CD4-positive, alpha-beta memory T cell (primary cell): ENCODE results near the gene RPRD2. TPM values are rescaled to one million over a fixed set of nuclear protein-coding genes. Genes with fewer than 3 reads are reported as not detected.
"Not testable (repeated sequence)": the region's sequence is repeated elsewhere in the genome, so short reads cannot be mapped to it uniquely, and the experiment has no call there.

Experiments used
- CTCF ChIA-PET: fragments of 350-600 bp; sonication (Branson Sonifier 250); formaldehyde crosslinking; loops from one replicate; lab custom pipeline; 2021; ENCODE audit warnings: inconsistent platforms; ENCODE audit not compliant: partially characterized antibody; lab: Charles Lee
- POLR2A ChIA-PET: fragments of 350-600 bp; sonication (Branson Sonifier 250); formaldehyde crosslinking; loops from one replicate; lab custom pipeline; 2021; ENCODE audit not compliant: partially characterized antibody; lab: Charles Lee
- DNase-seq, 5 donors: peaks; one replicate each; pipeline versions ENCODE4 v3.0.0 to v3.0.0-alpha.2; 2020 to 2022; ENCODE audit warnings: mixed read lengths in 1 of 5
- H3K27ac ChIP-seq: one replicate; pipeline ENCODE4 v1.7.0; 2013; ENCODE audit warnings: low read depth, low read length
- H3K27me3 ChIP-seq: 2 replicates; pipeline ENCODE4 v1.7.0; 2013; ENCODE audit warnings: mild to moderate bottlenecking, low read length, moderate library complexity; ENCODE audit not compliant: insufficient read depth
- H3K36me3 ChIP-seq: 2 replicates; pipeline ENCODE4 v1.7.0; 2013; ENCODE audit warnings: mild to moderate bottlenecking, low read length, moderate library complexity; ENCODE audit not compliant: insufficient read depth
- H3K4me1 ChIP-seq: 2 replicates; pipeline ENCODE4 v1.7.0; 2013; ENCODE audit warnings: mild to moderate bottlenecking, low read length, moderate library complexity; ENCODE audit not compliant: insufficient read depth
- H3K4me3 ChIP-seq, 2 donors: one replicate each; pipeline ENCODE4 v1.7.0; 2013; ENCODE audit warnings: low read length in 2 of 2, mild to moderate bottlenecking in 1 of 2
- H3K9me3 ChIP-seq, 2 donors: one replicate each; pipeline ENCODE4 v1.7.0; 2013; ENCODE audit warnings: low read length in 2 of 2, control low read depth in 1 of 2; ENCODE audit not compliant: control insufficient read depth in 1 of 2
- H3K27ac Mint-ChIP-seq, 7 donors: one replicate each; pipeline ENCODE4 v1.8.0; 2020 to 2021; ENCODE audit warnings: mixed read lengths in 7 of 7, mild to moderate bottlenecking in 6 of 7, inconsistent platforms in 3 of 7, moderate library complexity in 3 of 7
- H3K27me3 Mint-ChIP-seq, 2 donors: one replicate each; pipeline ENCODE4 v1.8.0; 2020 to 2021; ENCODE audit warnings: mixed read lengths in 2 of 2
- H3K36me3 Mint-ChIP-seq, 2 donors: one replicate each; pipeline ENCODE4 v1.8.0; 2020 to 2021; ENCODE audit warnings: mixed read lengths in 2 of 2, inconsistent platforms in 1 of 2, mild to moderate bottlenecking in 1 of 2
- H3K4me1 Mint-ChIP-seq, 4 donors: one replicate each; pipeline ENCODE4 v1.8.0; 2020 to 2021; ENCODE audit warnings: mixed read lengths in 4 of 4, mild to moderate bottlenecking in 1 of 4
- H3K4me3 Mint-ChIP-seq, 8 donors: one replicate each; pipeline ENCODE4 v1.8.0; 2020 to 2021; ENCODE audit warnings: mixed read lengths in 8 of 8, mild to moderate bottlenecking in 7 of 8, moderate library complexity in 6 of 8, inconsistent platforms in 3 of 8
- H3K9me3 Mint-ChIP-seq, 8 donors: one replicate each; pipeline ENCODE4 v1.8.0; 2020 to 2021; ENCODE audit warnings: mixed read lengths in 8 of 8, mild to moderate bottlenecking in 5 of 8, inconsistent platforms in 3 of 8, moderate library complexity in 1 of 8
- intact Hi-C: fragments of 100-400 bp; cut with micrococcal nuclease; formaldehyde crosslinking; loops from one replicate; pipeline ENCODE4 v1.15.1; 2023
- polyA plus RNA-seq, 2 donors: library from polyadenylated mRNA; unstranded; fragments of 300-500 nt; fragmentation: Illumina TruSeq; gene quantifications; one replicate each; pipeline ENCODE4 v1.2.3, GENCODE V29; 2021
- total RNA-seq, 2 experiments: library from RNA; stranded (reverse); gene quantifications; one replicate each; pipeline ENCODE4 v1.2.3, GENCODE V29; 2021

RPRD2 gene
- total RNA-seq (10 to 100 TPM; 60.0 to 61.0 TPM), polyA plus RNA-seq (10 to 100 TPM; 10.1 to 37.1 TPM)

DNA sequence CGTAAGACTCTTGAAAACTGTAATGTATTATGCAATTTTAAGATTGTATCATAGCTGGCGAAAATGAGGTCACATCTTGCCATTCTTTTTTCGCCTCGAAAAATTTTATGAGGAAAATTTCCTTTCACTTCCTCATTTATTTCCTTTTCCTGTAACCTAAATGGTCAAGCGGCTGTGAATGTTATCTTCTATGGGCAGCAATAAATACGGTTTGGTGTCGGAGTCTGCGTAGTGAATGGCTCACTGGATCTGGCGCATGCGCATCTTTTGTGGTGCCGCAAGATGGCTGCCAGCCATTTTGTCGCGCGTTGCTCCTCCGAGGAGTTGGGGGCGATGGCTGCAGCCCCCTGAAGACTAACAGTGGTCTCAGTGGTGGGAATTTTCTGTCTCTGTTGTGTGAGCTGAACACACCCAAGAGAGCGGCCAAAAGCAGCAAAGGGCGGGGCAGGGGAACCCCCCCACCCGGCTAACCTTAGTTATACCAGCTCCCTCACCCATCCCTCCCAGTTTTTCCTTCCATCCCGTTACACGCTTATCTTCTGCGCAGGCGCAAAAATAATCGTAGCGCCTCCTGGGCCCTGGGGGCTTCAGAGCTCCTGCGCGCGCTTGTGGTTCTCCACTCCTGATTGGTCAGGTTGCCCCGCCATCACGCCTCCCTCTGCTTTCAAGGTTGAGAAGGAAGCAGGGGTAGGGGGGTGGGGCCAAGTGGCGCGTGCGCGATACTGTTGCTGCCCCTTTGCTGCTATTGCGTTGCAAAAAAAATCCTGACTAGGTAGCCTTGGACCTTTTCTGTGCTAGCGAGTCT, at the start of gene RPRD2:
RPRD2 (plus strand) TSS at position 722 of the 805 bp plus-strand sequence. CDS start 568 bp downstream, outside the sequence.
- Mint-ChIP-seq H3K4me3 (peak within 1 kb of the TSS; percentile 94 to 100 (median 99)), H3K4me1 (peaks cover 22 to 49% (median 28%) of the 10 kb centered on the region in 4 donors), H3K36me3 (peaks cover 0 to 31% of the 10 kb centered on the region in 2 donors), H3K27ac (peak within 1 kb of the TSS; percentile 97 to 100 (median 99)), H3K9me3 (peaks cover 0 to 1% (median 0%) of the 10 kb centered on the region in 8 donors), H3K27me3 (no peaks in the 10 kb centered on the region)
- Histone ChIP-seq H3K27ac (peak within 1 kb of the TSS; percentile 96), H3K4me1 (peaks cover 27% of the 10 kb centered on the region), H3K36me3 (no peaks in the 10 kb centered on the region), H3K4me3 (peak within 1 kb of the TSS; percentile 98 to 100), H3K27me3 (no peaks in the 10 kb centered on the region), H3K9me3 (no peaks in the 10 kb centered on the region)
- ChIA-PET POLR2A (interaction anchor here (0.6 to 3.7 kb wide), 50 partner anchors 8 to 891 kb away, joined by 3 to 39 read pairs (median 5); partner anchors contain the start of genes ANP32E, APH1A, CDC42SE1 and CERS2), CTCF (interaction anchor here (0.6 to 1.5 kb wide), 6 partner anchors 11 to 396 kb away, joined by 3 to 5 read pairs (median 3); partner anchors contain the start of gene MCL1)
- DNase-seq = peak; percentile 99 to 100 (median 99)
- intact Hi-C loops = loop anchor here (1.0 to 10.0 kb wide), 10 partner anchors 42 to 644 kb away; partner anchors contain the start of genes ANP32E, ARNT, ENSA and MINDY1

DNA sequence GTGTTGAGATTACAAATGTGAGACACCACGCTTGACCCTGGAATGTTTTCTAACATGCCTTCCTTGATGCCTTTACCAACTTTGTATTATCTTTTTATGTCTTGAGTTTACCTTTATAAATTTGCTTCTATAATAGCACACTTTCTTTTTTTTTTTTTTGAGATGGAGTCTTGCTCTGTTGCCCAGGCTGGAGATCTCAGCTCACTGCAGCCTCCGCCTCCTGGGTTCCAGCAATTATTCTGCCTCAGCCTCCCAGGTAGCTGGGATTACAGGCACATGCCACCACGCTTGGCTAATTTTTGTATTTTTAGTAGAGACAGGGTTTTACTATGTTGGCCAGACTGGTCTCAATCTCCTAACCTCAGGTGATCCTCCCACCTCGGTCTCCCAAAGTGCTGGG, 49.3 kb upstream of the RPRD2 start:
- CTCF ChIA-PET = not testable (repeated sequence)

DNA sequence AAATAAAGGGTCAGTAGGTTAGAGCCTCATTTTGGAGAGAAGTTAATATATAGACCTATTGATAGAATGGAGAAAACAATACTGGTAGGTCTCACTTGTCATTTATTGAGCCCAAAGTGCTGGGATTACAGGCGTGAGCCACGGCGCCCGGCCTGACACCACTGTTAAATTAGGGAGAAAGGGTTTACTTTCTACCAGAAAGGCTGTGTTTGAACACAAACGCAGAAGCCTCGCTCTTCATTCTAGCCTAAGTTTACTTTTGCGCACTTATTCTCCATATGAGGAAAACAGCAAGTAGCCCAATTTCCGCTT, 43.3 kb upstream of the RPRD2 start:
- Mint-ChIP-seq H3K36me3 (peaks cover 10 to 26% of the 10 kb centered on the region in 2 donors), H3K27me3 (no peaks in the 10 kb centered on the region), H3K4me3 (peak overlapping the region; percentile 95 to 100 (median 99)), H3K9me3 (no peaks in the 10 kb centered on the region), H3K4me1 (peaks cover 10 to 35% (median 23%) of the 10 kb centered on the region in 4 donors), H3K27ac (peak overlapping the region; percentile 95 to 100 (median 97))
- H3K4me1 ChIP-seq = peaks cover 23% of the 10 kb centered on the region
- no peaks in the 10 kb centered on the region for H3K27me3 ChIP-seq
- intact Hi-C loops = loop anchor here (2.0 kb wide), 2 partner anchors 26 to 66 kb away; no protein-coding TSS in a partner anchor
- H3K36me3 ChIP-seq = peaks cover 10% of the 10 kb centered on the region
- H3K27ac ChIP-seq = peak overlapping the region; percentile 81
- CTCF ChIA-PET = no interaction called here
- peak overlapping the region; percentile 68 to 91 for H3K4me3 ChIP-seq
- DNase-seq = peak in 2 of 5 donors; percentile 1
- no peaks in the 10 kb centered on the region for H3K9me3 ChIP-seq
- POLR2A ChIA-PET = interaction anchor here (0.7 to 2.7 kb wide), 8 partner anchors 9 to 86 kb away, joined by 3 to 18 read pairs (median 3); partner anchors contain the start of gene RPRD2

More for the DNA sequence above, 49.3 kb upstream of the RPRD2 start:
- H3K4me3 Mint-ChIP-seq, H3K4me3 ChIP-seq, H3K4me1 Mint-ChIP-seq, intact Hi-C loops, H3K4me1 ChIP-seq, POLR2A ChIA-PET, H3K9me3 Mint-ChIP-seq, H3K27me3 ChIP-seq, DNase-seq, H3K9me3 ChIP-seq, H3K36me3 ChIP-seq, H3K27me3 Mint-ChIP-seq, H3K27ac Mint-ChIP-seq, H3K27ac ChIP-seq, H3K36me3 Mint-ChIP-seq: not testable (repeated sequence)

DNA sequence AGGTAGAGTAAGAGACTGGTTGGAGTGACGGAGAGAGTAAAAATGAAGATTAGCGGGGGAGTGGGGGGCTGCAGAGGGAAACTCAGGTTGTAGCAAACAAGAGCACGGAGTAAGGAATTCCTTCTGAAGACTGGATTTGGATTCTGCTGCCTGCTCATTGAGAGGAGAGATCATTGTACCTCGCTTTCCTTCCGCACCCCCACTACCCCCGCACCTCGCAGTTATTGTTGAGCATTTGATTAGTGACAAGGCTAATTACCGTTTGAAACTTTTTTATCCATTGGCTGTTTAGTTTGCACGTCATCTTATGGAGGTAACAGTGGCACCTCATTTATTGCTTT, 42.2 kb upstream of the RPRD2 start:
- Mint-ChIP-seq H3K27ac (peak overlapping the region; percentile 95 to 100 (median 97)), H3K9me3 (no peaks in the 10 kb centered on the region), H3K4me1 (peaks cover 15 to 45% (median 30%) of the 10 kb centered on the region in 4 donors), H3K4me3 (peak overlapping the region; percentile 95 to 100 (median 99)), H3K36me3 (peaks cover 21 to 37% of the 10 kb centered on the region in 2 donors), H3K27me3 (no peaks in the 10 kb centered on the region)
- Histone ChIP-seq H3K27ac (peak overlapping the region; percentile 81), H3K4me1 (peaks cover 23% of the 10 kb centered on the region), H3K9me3 (no peaks in the 10 kb centered on the region), H3K36me3 (peaks cover 20% of the 10 kb centered on the region), H3K27me3 (no peaks in the 10 kb centered on the region), H3K4me3 (peak overlapping the region; percentile 68 to 91)
- ChIA-PET POLR2A (interaction anchor here (0.8 to 2.7 kb wide), 7 partner anchors 10 to 87 kb away, joined by 3 to 18 read pairs (median 4); partner anchors contain the start of gene RPRD2), CTCF (interaction anchor here (1.0 kb wide), 1 partner anchor 66 kb away, joined by 4 read pairs; no protein-coding TSS in a partner anchor)
- DNase-seq = peak in 4 of 5 donors; percentile 19 to 53 (median 24)
- intact Hi-C loops = loop anchor here (1.0 to 2.0 kb wide), 3 partner anchors 27 to 67 kb away; no protein-coding TSS in a partner anchor

DNA sequence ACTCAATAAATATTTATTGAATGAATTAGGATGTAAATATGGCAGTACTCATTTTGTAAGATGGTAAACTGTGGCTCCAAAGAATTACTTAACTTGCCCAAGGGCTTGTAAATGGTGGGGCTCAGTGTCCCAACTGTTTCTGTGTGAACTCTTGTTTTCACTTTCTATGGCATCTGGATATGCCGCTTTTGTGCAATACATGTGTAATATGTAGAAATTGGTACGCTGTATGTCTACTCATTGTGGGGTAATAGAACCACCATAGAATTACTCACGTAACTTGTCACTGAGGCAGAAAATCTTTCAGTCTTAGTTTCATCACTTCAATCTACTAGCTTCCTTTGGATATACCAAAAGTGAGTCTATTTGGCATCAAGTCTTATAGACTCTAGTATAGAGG, 41.6 kb upstream of the RPRD2 start:
- H3K27ac Mint-ChIP-seq = peak overlapping the region; percentile 95 to 100 (median 97)
- H3K9me3 Mint-ChIP-seq = no peaks in the 10 kb centered on the region
- H3K36me3 ChIP-seq = peaks cover 25% of the 10 kb centered on the region
- no peak for DNase-seq
- CTCF ChIA-PET = interaction anchor here (1.0 kb wide), 1 partner anchor 66 kb away, joined by 4 read pairs; no protein-coding TSS in a partner anchor
- H3K27ac ChIP-seq = peak overlapping the region; percentile 81
- H3K36me3 Mint-ChIP-seq = peaks cover 21 to 43% of the 10 kb centered on the region in 2 donors
- POLR2A ChIA-PET = interaction anchor here (1.0 to 2.7 kb wide), 2 partner anchors 24 to 41 kb away, joined by 3 to 18 read pairs; partner anchors contain the start of gene RPRD2
- H3K4me3 ChIP-seq = peak overlapping the region; percentile 68 to 91
- peak overlapping the region; percentile 95 to 100 (median 99) for H3K4me3 Mint-ChIP-seq
- intact Hi-C loops = no loop called here
- peaks cover 23% of the 10 kb centered on the region for H3K4me1 ChIP-seq
- peaks cover 15 to 45% (median 30%) of the 10 kb centered on the region in 4 donors for H3K4me1 Mint-ChIP-seq
- H3K27me3 Mint-ChIP-seq = no peaks in the 10 kb centered on the region
- H3K27me3 ChIP-seq = no peaks in the 10 kb centered on the region
- no peaks in the 10 kb centered on the region for H3K9me3 ChIP-seq

DNA sequence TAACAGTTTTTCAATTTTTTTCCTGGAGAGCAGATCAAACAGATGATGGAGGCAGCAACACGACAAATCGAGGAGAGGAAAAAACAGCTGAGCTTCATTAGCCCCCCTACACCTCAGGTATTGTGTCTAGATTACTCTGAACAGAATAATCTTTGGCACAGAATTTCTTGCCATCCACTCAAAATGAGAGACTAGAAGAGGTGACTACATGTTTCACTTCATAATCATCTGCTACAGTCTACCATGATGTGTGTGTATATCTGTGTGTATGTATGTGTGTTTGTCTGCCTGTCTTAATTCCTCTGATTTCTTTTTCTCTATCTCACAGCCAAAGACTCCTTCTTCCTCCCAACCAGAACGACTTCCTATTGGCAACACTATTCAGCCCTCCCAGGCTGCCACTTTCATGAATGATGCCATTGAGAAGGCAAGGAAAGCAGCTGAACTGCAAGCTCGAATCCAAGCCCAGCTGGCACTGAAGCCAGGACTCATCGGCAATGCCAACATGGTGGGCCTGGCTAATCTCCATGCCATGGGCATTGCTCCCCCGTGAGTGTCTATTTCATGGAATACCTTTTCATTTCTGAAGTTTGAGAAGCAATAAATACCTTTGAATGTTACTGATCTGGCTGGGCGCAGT, 31.2 kb upstream of the RPRD2 start:
- Histone ChIP-seq H3K36me3 (peaks cover 70% of the 10 kb centered on the region), H3K9me3 (no peaks in the 10 kb centered on the region), H3K4me3 (no peak overlapping the region), H3K4me1 (no peaks in the 10 kb centered on the region), H3K27ac (no peak overlapping the region), H3K27me3 (no peaks in the 10 kb centered on the region)
- Mint-ChIP-seq H3K9me3 (no peaks in the 10 kb centered on the region), H3K27me3 (no peaks in the 10 kb centered on the region), H3K27ac (no peak overlapping the region), H3K36me3 (peaks cover 47 to 73% of the 10 kb centered on the region in 2 donors), H3K4me3 (peak overlapping the region in 1 of 8 donors; percentile 7), H3K4me1 (peaks cover 5 to 12% (median 7%) of the 10 kb centered on the region in 4 donors)
- POLR2A ChIA-PET = no interaction called here
- no peak for DNase-seq
- CTCF ChIA-PET = no interaction called here
- intact Hi-C loops = no loop called here
